22Rv1 (cell line): Measurements from ENCODE around the gene MAST1.
A peak's percentile ranks its signal among the peaks of the same experiment; 100 is the strongest.

Experiments used
- H3K27ac ChIP-seq: fragments of 450-650 bp; 2 replicates; pipeline ENCODE4 v1.5.1; 2017
- CTCF ChIP-seq: fragments of 450-650 bp; IDR thresholded peaks from 2 replicates; pipeline ENCODE4 v1.5.1; 2017; ENCODE audit warnings: mild to moderate bottlenecking
- ZFX ChIP-seq: fragments of 450-650 bp; IDR thresholded peaks from 2 replicates; pipeline ENCODE4 v1.6.1; 2017; ENCODE audit warnings: antibody characterized with exemption, borderline replicate concordance

Gene MAST1

DNA sequence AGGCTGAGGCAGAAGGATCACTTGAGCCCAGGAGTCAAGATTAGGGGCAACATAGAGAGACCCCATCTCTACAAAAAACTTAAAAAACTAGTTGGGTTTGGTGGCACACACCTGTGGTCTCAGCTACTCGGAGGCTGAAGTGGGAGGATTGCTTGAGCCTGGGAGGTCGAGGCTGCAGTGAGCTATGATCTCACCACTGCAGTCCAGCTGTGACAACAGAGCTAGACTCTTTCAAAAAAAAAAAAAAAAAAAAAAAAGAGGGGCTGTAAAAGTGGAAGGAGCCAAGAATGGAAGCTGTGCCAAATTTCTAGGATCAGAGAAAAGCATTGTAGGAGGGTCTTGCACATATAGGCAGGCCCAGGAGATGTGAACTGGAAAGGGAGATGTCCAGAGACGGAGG, 33.4 kb downstream of the MAST1 start:
- TF ChIP-seq ZFX (no peak), CTCF (no peak)
- peak overlapping the region; percentile 91 for H3K27ac ChIP-seq

- H3K27ac ChIP-seq, result peak overlapping the region; percentile 91
- TF ChIP-seq CTCF (no peak), ZFX (no peak)
These were observed 33.9 kb downstream of the MAST1 start for GRCh38 chr19:12872255-12872654.

GRCh38 chr19:12872941-12873890, 34.9 kb downstream of the MAST1 start:
- H3K27ac ChIP-seq, result peak overlapping the region; percentile 91
- TF ChIP-seq CTCF, result peak; percentile 59
- no peak for TF ChIP-seq ZFX

- TF ChIP-seq CTCF, result no peak
- no peak for TF ChIP-seq ZFX
- H3K27ac ChIP-seq, result peak overlapping the region; percentile 91
These were observed 35.8 kb downstream of the MAST1 start for GRCh38 chr19:12873891-12874745.

GRCh38 chr19:12875086-12875485, 36.8 kb downstream of the MAST1 start:
- H3K27ac ChIP-seq, result 0 out of 2 replicates have a peak overlapping the region, but pooled peaks have one; percentile 91
- TF ChIP-seq ZFX (no peak), CTCF (no peak)

- peak overlapping the region; percentile 81 for H3K27ac ChIP-seq
- no peak for TF ChIP-seq ZFX
- no peak for TF ChIP-seq CTCF
These were observed 42.3 kb downstream of the MAST1 start for GRCh38 chr19:12880551-12881171.
